ENCODE results near the gene ELOVL1. TPM values are rescaled to one million over a fixed set of nuclear protein-coding genes. Genes with fewer than 3 reads are reported as not detected.

The ELOVL1 gene
- total and polyA plus RNA-seq, 2 donors: 26.1 to 44.8 TPM

DNA sequence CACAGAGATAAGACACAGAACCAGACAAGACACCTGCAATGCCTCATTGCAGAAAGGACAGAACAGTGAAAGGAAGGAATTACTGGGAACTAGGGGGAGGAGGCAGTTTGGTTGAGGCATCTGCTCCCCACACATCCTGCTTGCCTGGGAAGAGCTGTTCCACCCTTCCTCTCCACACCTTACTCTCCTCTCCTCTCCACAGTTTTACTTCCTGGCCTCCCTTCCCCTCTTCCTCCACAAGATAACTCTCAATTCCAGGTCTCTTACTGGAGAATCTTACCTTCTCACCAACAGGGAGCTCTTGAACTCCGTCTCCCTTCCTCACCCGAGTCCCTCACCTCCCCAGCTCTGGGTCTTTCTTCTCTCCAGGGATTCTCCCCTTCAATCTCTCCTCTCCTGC is 2.1 kb downstream of the ELOVL1 start:
- Histone ChIP-seq H3K4me3 (ENCODE audit: low read length in 2 of 2) (no peak overlapping the region), H3K27me3 (ENCODE audit: control insufficient read depth in 2 of 2, insufficient read depth in 1 of 2, low read length in 1 of 2) (no peaks in the 10 kb centered on the region), H3K9me3 (ENCODE audit: control insufficient read depth in 2 of 2, insufficient read depth in 1 of 2, low read length in 1 of 2) (peaks cover 0 to 6% of the 10 kb centered on the region in 2 donors), H3K36me3 (ENCODE audit: control insufficient read depth in 2 of 2, insufficient read depth in 2 of 2, low read length in 1 of 2) (peaks cover 39 to 45% of the 10 kb centered on the region in 2 donors), H3K27ac (ENCODE audit: low read depth in 1 of 2, low read length in 1 of 2) (no peak overlapping the region), H3K4me1 (ENCODE audit: control insufficient read depth in 2 of 2, insufficient read depth in 2 of 2, low read length in 2 of 2) (peaks cover 11 to 30% of the 10 kb centered on the region in 2 donors)
- DNase-seq (ENCODE audit: low read depth in 6 of 9, low spot score in 9 of 9): no peak
- WGBS: 96% methylated on average over 2 of the region's 2 CpGs

DNA sequence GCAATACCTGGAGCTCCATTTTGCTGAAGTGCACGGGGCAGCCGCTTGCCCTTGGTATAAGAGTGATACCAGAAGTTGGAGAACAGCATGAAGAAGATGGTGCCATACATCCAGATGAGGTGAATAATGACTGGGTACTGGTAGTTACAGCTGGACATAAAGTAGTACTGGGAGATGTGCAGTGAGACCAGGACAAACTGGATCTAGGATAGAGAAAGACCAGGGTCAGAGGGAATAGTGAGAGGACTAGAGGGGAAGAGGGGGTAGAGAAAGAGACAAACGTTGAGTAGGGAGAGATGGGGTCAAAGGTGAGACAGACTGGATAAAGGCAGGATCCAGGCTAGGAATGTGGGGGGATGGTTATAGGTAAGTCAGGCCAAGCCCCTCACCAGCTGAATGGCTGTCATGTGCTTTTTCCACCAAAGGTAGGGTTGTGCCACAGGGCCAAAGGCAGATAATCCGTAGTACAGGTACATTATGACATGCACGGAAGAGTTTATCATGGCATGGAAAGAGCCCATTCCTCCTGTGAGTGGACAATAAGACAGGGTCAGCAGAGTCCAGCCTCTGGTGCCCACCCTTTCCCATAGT is 3.8 kb downstream of the ELOVL1 start:
- H3K27ac ChIP-seq (ENCODE audit: low read depth in 1 of 2, low read length in 1 of 2): no peak overlapping the region
- WGBS: 94% methylated on average over 5 of the region's 5 CpGs
- no peak for DNase-seq (ENCODE audit: low read depth in 6 of 9, low spot score in 9 of 9)
- no peaks in the 10 kb centered on the region for H3K27me3 ChIP-seq (ENCODE audit: control insufficient read depth in 2 of 2, insufficient read depth in 1 of 2, low read length in 1 of 2)
- H3K36me3 ChIP-seq (ENCODE audit: control insufficient read depth in 2 of 2, insufficient read depth in 2 of 2, low read length in 1 of 2): peaks cover 44 to 53% of the 10 kb centered on the region in 2 donors
- H3K4me1 ChIP-seq (ENCODE audit: control insufficient read depth in 2 of 2, insufficient read depth in 2 of 2, low read length in 2 of 2): peaks cover 23 to 46% of the 10 kb centered on the region in 2 donors
- H3K9me3 ChIP-seq (ENCODE audit: control insufficient read depth in 2 of 2, insufficient read depth in 1 of 2, low read length in 1 of 2): peaks cover 0 to 6% of the 10 kb centered on the region in 2 donors
- no peak overlapping the region for H3K4me3 ChIP-seq (ENCODE audit: low read length in 2 of 2)

DNA sequence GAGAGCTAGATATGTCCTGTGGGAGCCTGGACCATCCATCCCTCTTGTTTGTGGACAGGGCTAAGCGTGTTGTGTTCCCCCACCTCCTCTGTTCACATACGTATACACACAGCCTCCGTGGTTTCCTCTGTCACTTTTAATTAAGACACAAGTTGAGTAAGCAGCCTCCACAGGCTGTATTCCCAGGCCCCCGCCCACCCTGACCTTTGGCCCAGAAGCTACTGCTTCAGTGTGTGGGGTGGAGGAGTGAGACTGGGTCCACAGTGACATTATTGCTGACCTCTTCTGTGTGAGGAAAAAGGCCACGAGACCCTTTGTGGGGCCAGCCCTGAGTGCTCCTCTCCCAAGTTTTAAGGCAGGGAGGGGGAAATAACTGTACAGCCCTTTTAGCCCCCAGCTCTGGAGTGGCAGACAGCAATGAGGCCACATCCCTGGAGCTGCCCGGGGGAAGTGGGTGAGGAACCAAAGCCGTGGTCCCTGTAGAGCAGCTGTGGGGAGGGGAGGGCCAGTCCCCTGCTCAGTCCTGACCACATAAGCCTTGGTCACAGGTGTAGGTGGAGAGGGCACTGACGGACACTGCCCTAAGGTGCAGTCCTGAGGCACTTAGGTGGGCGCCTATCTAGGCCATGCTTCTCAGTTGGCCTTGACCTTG is 4.4 kb downstream of the ELOVL1 start:
- H3K4me3 ChIP-seq (ENCODE audit: low read length in 2 of 2): no peak overlapping the region
- H3K4me1 ChIP-seq (ENCODE audit: control insufficient read depth in 2 of 2, insufficient read depth in 2 of 2, low read length in 2 of 2): peaks cover 19 to 41% of the 10 kb centered on the region in 2 donors
- H3K27me3 ChIP-seq (ENCODE audit: control insufficient read depth in 2 of 2, insufficient read depth in 1 of 2, low read length in 1 of 2): no peaks in the 10 kb centered on the region
- DNase-seq (ENCODE audit: low read depth in 6 of 9, low spot score in 9 of 9): no peak
- peaks cover 0 to 6% of the 10 kb centered on the region in 2 donors for H3K9me3 ChIP-seq (ENCODE audit: control insufficient read depth in 2 of 2, insufficient read depth in 1 of 2, low read length in 1 of 2)
- no peak overlapping the region for H3K27ac ChIP-seq (ENCODE audit: low read depth in 1 of 2, low read length in 1 of 2)
- H3K36me3 ChIP-seq (ENCODE audit: control insufficient read depth in 2 of 2, insufficient read depth in 2 of 2, low read length in 1 of 2): peaks cover 44 to 53% of the 10 kb centered on the region in 2 donors
- WGBS: 94% methylated on average over 9 of the region's 9 CpGs

DNA sequence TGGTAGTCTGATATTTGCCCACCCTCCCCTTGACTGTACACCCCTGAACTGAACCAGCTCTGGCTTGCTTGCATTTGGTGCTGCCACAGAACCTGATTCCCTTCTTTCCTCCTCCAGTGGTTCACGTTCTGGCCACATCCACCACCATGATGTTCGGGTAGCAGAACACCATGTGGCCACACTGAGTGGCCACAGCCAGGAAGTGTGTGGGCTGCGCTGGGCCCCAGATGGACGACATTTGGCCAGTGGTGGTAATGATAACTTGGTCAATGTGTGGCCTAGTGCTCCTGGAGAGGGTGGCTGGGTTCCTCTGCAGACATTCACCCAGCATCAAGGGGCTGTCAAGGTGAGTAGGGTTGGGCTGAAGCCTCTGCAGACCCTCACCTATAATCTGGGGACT is 7.2 kb downstream of the ELOVL1 start:
- H3K4me3 ChIP-seq (ENCODE audit: low read length in 2 of 2): peak overlapping the region; percentile 28 to 74

DNA sequence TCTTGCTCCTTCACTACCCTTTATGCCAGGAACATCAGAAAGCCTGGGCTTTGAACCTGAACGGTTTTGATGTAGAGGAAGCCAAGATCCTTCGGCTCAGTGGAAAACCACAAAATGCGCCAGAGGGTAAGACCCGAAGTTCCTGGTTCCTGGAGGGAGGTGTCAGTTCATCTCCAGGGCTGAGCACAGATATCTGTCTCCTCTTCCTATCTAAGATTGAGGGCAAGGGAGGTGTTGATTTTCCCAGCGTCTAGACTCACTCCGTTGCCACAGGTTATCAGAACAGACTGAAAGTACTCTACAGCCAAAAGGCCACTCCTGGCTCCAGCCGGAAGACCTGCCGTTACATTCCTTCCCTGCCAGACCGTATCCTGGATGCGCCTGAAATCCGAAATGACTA is 8.1 kb downstream of the ELOVL1 start:
- no peak for DNase-seq (ENCODE audit: low read depth in 6 of 9, low spot score in 9 of 9)
- peaks cover 35 to 45% of the 10 kb centered on the region in 2 donors for H3K36me3 ChIP-seq (ENCODE audit: control insufficient read depth in 2 of 2, insufficient read depth in 2 of 2, low read length in 1 of 2)
- H3K9me3 ChIP-seq (ENCODE audit: control insufficient read depth in 2 of 2, insufficient read depth in 1 of 2, low read length in 1 of 2): no peaks in the 10 kb centered on the region
- H3K27me3 ChIP-seq (ENCODE audit: control insufficient read depth in 2 of 2, insufficient read depth in 1 of 2, low read length in 1 of 2): no peaks in the 10 kb centered on the region
- peak overlapping the region; percentile 74 to 88 for H3K4me3 ChIP-seq (ENCODE audit: low read length in 2 of 2)
- peaks cover 19 to 27% of the 10 kb centered on the region in 2 donors for H3K4me1 ChIP-seq (ENCODE audit: control insufficient read depth in 2 of 2, insufficient read depth in 2 of 2, low read length in 2 of 2)
- 60% methylated on average over 11 of the region's 11 CpGs for WGBS
- H3K27ac ChIP-seq (ENCODE audit: low read depth in 1 of 2, low read length in 1 of 2): peak overlapping the region in 1 of 2 donors; percentile 55

More for the DNA sequence above, 7.2 kb downstream of the ELOVL1 start:
- Histone ChIP-seq H3K36me3 (ENCODE audit: control insufficient read depth in 2 of 2, insufficient read depth in 2 of 2, low read length in 1 of 2) (peaks cover 44 to 53% of the 10 kb centered on the region in 2 donors), H3K27me3 (ENCODE audit: control insufficient read depth in 2 of 2, insufficient read depth in 1 of 2, low read length in 1 of 2) (no peaks in the 10 kb centered on the region), H3K9me3 (ENCODE audit: control insufficient read depth in 2 of 2, insufficient read depth in 1 of 2, low read length in 1 of 2) (no peaks in the 10 kb centered on the region), H3K4me1 (ENCODE audit: control insufficient read depth in 2 of 2, insufficient read depth in 2 of 2, low read length in 2 of 2) (peaks cover 19 to 27% of the 10 kb centered on the region in 2 donors), H3K27ac (ENCODE audit: low read depth in 1 of 2, low read length in 1 of 2) (no peak overlapping the region)
- DNase-seq (ENCODE audit: low read depth in 6 of 9, low spot score in 9 of 9): no peak
- WGBS: 93% methylated on average over 4 of the region's 4 CpGs

DNA sequence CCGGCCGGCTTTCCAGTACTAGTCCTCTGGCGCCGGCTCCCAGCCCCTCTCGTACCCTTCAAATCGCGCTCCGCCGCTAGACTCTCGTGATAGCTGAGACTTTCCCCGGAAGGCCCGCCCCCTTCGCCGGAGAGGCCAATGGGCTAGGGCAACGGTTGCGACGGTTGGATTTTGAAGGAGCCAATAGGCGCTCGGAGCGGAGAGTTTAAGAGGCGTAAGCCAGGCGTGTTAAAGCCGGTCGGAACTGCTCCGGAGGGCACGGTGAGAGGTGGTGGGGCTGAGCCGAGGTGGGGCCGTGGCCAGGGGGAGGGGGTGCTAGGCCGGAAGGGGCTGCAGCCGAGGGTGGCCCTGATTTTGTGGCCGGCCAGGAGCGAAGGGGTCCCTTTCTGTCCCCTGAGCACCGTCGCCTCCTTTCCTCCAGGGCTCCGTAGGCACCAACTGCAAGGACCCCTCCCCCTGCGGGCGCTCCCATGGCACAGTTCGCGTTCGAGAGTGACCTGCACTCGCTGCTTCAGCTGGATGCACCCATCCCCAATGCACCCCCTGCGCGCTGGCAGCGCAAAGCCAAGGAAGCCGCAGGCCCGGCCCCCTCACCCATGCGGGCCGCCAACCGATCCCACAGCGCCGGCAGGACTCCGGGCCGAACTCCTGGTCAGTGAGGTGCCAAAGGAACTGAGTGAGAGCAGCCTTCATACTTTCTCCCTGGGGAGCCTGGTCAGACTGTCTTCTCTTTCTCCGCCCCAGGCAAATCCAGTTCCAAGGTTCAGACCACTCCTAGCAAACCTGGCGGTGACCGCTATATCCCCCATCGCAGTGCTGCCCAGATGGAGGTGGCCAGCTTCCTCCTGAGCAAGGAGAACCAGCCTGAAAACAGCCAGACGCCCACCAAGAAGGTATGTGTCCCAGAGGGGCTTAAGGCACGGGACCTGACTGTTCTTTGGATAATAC is 8.8 kb downstream of the ELOVL1 start, which contains the start of gene CDC20:
CDC20 (plus strand) TSS at position 236 of the 948 bp plus-strand sequence; CDS start at position 471, 235 bp downstream.
- 5% methylated on average over 59 of the region's 59 CpGs for WGBS
- H3K4me1 ChIP-seq (ENCODE audit: control insufficient read depth in 2 of 2, insufficient read depth in 2 of 2, low read length in 2 of 2): peaks cover 19 to 27% of the 10 kb centered on the region in 2 donors

DNA sequence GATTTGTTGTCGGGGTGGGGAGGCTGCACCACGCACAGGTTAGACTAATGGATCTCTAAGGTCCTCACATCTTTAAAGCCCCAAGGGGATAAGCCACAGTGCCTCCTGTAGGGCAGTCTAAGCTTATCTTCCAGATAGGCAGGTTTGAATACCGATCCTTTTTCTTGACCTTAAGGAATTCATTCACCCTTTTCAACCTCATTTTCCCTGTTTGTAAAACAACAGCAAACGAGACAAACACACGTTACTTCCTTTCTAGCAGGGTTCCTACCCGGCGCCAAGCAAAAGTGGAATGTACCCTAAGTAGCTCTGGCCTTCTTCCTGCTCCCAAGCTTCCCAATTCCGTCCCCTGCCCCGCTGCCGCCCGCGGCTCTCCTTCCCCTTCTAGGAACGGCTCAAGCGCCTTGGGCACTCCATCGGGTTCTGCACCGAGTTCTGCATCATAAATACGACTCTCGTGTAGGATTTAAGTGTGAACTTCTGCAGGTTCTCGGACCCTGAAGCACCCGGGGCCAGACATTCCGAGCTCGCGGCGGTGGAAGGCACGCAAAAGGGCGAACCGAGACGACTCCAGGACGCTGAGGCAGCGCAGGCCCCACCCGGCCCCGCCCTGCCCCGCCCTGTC is 9.6 kb downstream of the ELOVL1 start:
- peaks cover 19 to 27% of the 10 kb centered on the region in 2 donors for H3K4me1 ChIP-seq (ENCODE audit: control insufficient read depth in 2 of 2, insufficient read depth in 2 of 2, low read length in 2 of 2)
- no peaks in the 10 kb centered on the region for H3K27me3 ChIP-seq (ENCODE audit: control insufficient read depth in 2 of 2, insufficient read depth in 1 of 2, low read length in 1 of 2)
- peak overlapping the region; percentile 74 to 88 for H3K4me3 ChIP-seq (ENCODE audit: low read length in 2 of 2)
- H3K36me3 ChIP-seq (ENCODE audit: control insufficient read depth in 2 of 2, insufficient read depth in 2 of 2, low read length in 1 of 2): peaks cover 21 to 32% of the 10 kb centered on the region in 2 donors
- under 1% methylated on average over 33 of the region's 33 CpGs for WGBS
- DNase-seq (ENCODE audit: low read depth in 6 of 9, low spot score in 9 of 9): peak in 2 of 9 donors; percentile 9 to 15
- no peaks in the 10 kb centered on the region for H3K9me3 ChIP-seq (ENCODE audit: control insufficient read depth in 2 of 2, insufficient read depth in 1 of 2, low read length in 1 of 2)
- H3K27ac ChIP-seq (ENCODE audit: low read depth in 1 of 2, low read length in 1 of 2): peak overlapping the region; percentile 79 to 95

More for the DNA sequence above, 8.8 kb downstream of the ELOVL1 start, which contains the start of gene CDC20:
- Histone ChIP-seq H3K36me3 (ENCODE audit: control insufficient read depth in 2 of 2, insufficient read depth in 2 of 2, low read length in 1 of 2) (peaks cover 29 to 39% of the 10 kb centered on the region in 2 donors), H3K27ac (ENCODE audit: low read depth in 1 of 2, low read length in 1 of 2) (peak within 1 kb of the TSS; percentile 79 to 95), H3K9me3 (ENCODE audit: control insufficient read depth in 2 of 2, insufficient read depth in 1 of 2, low read length in 1 of 2) (no peaks in the 10 kb centered on the region), H3K4me3 (ENCODE audit: low read length in 2 of 2) (peak within 1 kb of the TSS; percentile 74 to 88), H3K27me3 (ENCODE audit: control insufficient read depth in 2 of 2, insufficient read depth in 1 of 2, low read length in 1 of 2) (no peaks in the 10 kb centered on the region)
- DNase-seq (ENCODE audit: low read depth in 6 of 9, low spot score in 9 of 9): peak; percentile 91 to 99 (median 95)

DNA sequence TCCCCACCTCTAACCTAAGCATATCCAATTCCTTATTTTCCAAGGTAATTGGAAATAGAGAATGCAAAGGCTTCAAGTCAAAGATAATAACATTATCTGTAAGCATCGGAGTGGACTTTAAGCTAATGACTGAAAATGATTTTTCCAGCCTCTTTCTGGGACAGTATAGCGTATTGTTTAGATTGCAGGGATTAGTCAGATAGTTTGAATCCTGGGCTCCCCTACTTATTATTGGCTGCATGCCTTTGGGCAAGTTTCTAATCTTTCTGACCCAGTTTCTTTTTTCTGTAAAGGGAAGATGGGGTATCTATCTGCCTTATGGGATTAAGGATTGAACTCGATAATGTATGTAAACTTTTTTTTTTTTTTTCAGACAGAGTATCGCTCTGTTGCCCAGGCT is 10.6 kb downstream of the ELOVL1 start:
- H3K9me3 ChIP-seq (ENCODE audit: control insufficient read depth in 2 of 2, insufficient read depth in 1 of 2, low read length in 1 of 2): no peaks in the 10 kb centered on the region
- H3K27ac ChIP-seq (ENCODE audit: low read depth in 1 of 2, low read length in 1 of 2): no peak overlapping the region
- no peak overlapping the region for H3K4me3 ChIP-seq (ENCODE audit: low read length in 2 of 2)
- 97% methylated on average over 4 of the region's 4 CpGs for WGBS
- H3K4me1 ChIP-seq (ENCODE audit: control insufficient read depth in 2 of 2, insufficient read depth in 2 of 2, low read length in 2 of 2): peaks cover 19 to 36% of the 10 kb centered on the region in 2 donors
- H3K36me3 ChIP-seq (ENCODE audit: control insufficient read depth in 2 of 2, insufficient read depth in 2 of 2, low read length in 1 of 2): peaks cover 15 to 23% of the 10 kb centered on the region in 2 donors
- DNase-seq (ENCODE audit: low read depth in 6 of 9, low spot score in 9 of 9): no peak
- no peaks in the 10 kb centered on the region for H3K27me3 ChIP-seq (ENCODE audit: control insufficient read depth in 2 of 2, insufficient read depth in 1 of 2, low read length in 1 of 2)

Measured in thymus (tissue), 11 donors.